Suprapubic skin (tissue), 4 donors: Measurements from ENCODE around the gene EZR. TPM values are rescaled to one million over a fixed set of nuclear protein-coding genes. Genes with fewer than 3 reads are reported as not detected.

ENCODE experiments used
- DNase-seq, 2 donors: peaks; one replicate each; pipeline ENCODE4 v3.0.0-alpha.2; 2019; ENCODE audit warnings: low spot score in 2 of 2
- H3K27ac ChIP-seq: fragments of 200-600 bp; sonication (generic); one replicate; pipeline ENCODE4 v1.5.1; 2019
- H3K27me3 ChIP-seq: fragments of 200-600 bp; sonication (generic); one replicate; pipeline ENCODE4 v1.5.1; 2019
- H3K36me3 ChIP-seq: fragments of 200-600 bp; sonication (generic); one replicate; pipeline ENCODE4 v1.5.1; 2019
- H3K4me1 ChIP-seq: fragments of 200-600 bp; sonication (generic); one replicate; pipeline ENCODE4 v1.5.1; 2019
- H3K4me3 ChIP-seq: fragments of 200-600 bp; sonication (generic); one replicate; pipeline ENCODE4 v1.5.1; 2019; ENCODE audit warnings: mild to moderate bottlenecking
- H3K9me3 ChIP-seq: fragments of 200-600 bp; sonication (generic); one replicate; pipeline ENCODE4 v1.5.1; 2019
- EP300 ChIP-seq: sonication (generic); formaldehyde crosslinking; IDR thresholded peaks from one replicate; pipeline ENCODE4 v1.6.1; 2017; ENCODE audit warnings: antibody characterized with exemption
- POLR2A ChIP-seq, 2 donors: fragments of 450-650 bp; IDR thresholded peaks; one replicate each; pipeline ENCODE4 v1.6.1; 2017; ENCODE audit warnings: antibody characterized with exemption in 2 of 2, mild to moderate bottlenecking in 2 of 2, moderate library complexity in 2 of 2
- POLR2AphosphoS5 ChIP-seq, 3 donors: sonication (generic); formaldehyde crosslinking; IDR thresholded peaks; one replicate each; pipeline ENCODE4 v1.6.1; 2017; ENCODE audit warnings: antibody characterized with exemption in 3 of 3
- WGBS: methylation state at CpG from one replicate; pipeline ENCODE4 v1.1.5; 2018; 5-methylcytosine and 5-hydroxymethylcytosine counted together
- total RNA-seq, 4 donors: library from RNA; depleted of rRNA; stranded (reverse); fragments of >200 nt; gene quantifications; one replicate each; pipeline ENCODE4 v1.1.0, GENCODE V29; 2016
- TF ChIP-seq, protein P1 (sequence below), 2 donors: fragments of 200-600 bp in 1 of 2; fragments of 450-650 bp in 1 of 2; sonication (generic) in 1 of 2; IDR thresholded peaks; one replicate each; pipeline ENCODE4 v1.5.1; 2016 to 2019; ENCODE audit warnings: antibody characterized with exemption in 2 of 2, mild to moderate bottlenecking in 1 of 2, moderate library complexity in 1 of 2

Gene EZR
- total RNA-seq, 4 donors from 2014 or later, result 154 to 394 (median 238) TPM

DNA sequence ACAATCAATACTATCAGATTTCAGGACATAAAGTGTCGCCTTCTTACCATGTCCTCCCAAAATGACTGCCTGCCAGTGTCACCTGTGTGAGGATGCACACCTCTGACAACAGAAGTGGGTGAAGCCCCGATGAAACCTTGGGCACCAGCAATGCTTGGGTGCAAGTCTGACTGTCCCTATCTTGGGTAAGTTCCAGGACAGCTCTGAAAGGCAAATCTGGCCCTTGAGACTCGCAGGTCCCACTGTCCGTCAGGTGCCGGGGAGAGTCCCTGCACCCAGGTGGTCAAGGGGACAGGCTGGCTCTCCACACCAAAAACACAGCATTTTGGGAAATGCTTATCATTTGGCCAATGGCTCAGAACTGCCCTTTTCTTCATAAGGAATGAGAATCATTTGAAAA, 43.3 kb downstream of the EZR start:
- no peak overlapping the region for H3K27ac ChIP-seq
- 96% methylated on average over 5 of the region's 5 CpGs for WGBS
- DNase-seq, result no peak

DNA sequence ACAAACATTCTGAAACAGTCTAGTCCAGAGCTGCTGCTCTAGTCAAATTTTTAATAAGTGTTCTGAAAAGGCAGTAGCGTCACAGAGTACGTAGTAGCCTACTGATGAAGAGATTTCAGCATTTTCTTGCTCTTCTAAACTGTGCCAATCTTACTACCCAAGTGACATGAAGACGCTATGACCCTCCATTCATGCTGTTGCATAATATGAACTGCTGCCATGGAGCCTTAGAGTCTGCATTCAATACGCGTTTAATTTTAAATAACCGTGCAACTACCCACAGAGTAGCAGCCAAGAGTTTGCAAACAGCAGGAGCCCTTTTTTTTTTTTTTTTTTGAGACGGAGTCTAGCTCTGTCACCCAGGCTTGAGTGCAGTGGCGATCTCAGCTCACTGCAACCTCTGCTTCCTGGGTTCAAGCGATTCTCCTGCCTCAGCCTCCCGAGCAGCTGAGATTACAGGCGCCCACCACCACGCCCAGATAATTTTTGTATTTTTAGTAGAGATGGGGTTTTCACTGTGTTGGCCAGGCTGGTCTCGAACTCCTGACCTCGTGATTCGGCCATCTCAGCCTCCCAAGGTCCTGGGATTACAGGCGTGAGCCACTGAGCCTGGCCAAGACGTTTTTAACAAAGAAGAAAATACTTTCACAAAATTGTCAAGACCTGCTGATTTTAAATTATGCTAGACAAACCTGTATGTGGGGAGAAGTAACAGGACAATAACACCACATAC, 44.3 kb downstream of the EZR start:
- H3K4me3 ChIP-seq, result no peak overlapping the region
- H3K9me3 ChIP-seq, result no peaks in the 10 kb centered on the region
- no peak for DNase-seq
- no peak overlapping the region for H3K27ac ChIP-seq
- H3K4me1 ChIP-seq, result peaks cover 30% of the 10 kb centered on the region
- H3K27me3 ChIP-seq, result no peaks in the 10 kb centered on the region
- TF ChIP-seq, protein P1, sequence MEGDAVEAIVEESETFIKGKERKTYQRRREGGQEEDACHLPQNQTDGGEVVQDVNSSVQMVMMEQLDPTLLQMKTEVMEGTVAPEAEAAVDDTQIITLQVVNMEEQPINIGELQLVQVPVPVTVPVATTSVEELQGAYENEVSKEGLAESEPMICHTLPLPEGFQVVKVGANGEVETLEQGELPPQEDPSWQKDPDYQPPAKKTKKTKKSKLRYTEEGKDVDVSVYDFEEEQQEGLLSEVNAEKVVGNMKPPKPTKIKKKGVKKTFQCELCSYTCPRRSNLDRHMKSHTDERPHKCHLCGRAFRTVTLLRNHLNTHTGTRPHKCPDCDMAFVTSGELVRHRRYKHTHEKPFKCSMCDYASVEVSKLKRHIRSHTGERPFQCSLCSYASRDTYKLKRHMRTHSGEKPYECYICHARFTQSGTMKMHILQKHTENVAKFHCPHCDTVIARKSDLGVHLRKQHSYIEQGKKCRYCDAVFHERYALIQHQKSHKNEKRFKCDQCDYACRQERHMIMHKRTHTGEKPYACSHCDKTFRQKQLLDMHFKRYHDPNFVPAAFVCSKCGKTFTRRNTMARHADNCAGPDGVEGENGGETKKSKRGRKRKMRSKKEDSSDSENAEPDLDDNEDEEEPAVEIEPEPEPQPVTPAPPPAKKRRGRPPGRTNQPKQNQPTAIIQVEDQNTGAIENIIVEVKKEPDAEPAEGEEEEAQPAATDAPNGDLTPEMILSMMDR (IDR thresholded peaks at IDR 0.05), result no peak
- TF ChIP-seq POLR2AphosphoS5 (IDR thresholded peaks at IDR 0.05) (no peak), EP300 (no peak), POLR2A (IDR thresholded peaks at IDR 0.05) (no peak)
- peaks cover 58% of the 10 kb centered on the region for H3K36me3 ChIP-seq
- 90% methylated on average over 17 of the region's 17 CpGs for WGBS

More for the DNA sequence above, 43.3 kb downstream of the EZR start:
- Histone ChIP-seq H3K9me3 (no peaks in the 10 kb centered on the region), H3K36me3 (peaks cover 55% of the 10 kb centered on the region), H3K27me3 (no peaks in the 10 kb centered on the region), H3K4me3 (no peak overlapping the region), H3K4me1 (peaks cover 32% of the 10 kb centered on the region)
- TF ChIP-seq POLR2A (IDR thresholded peaks at IDR 0.05) (no peak), EP300 (no peak), POLR2AphosphoS5 (IDR thresholded peaks at IDR 0.05) (no peak)
- TF ChIP-seq, protein P1 (IDR thresholded peaks at IDR 0.05), result no peak

DNA sequence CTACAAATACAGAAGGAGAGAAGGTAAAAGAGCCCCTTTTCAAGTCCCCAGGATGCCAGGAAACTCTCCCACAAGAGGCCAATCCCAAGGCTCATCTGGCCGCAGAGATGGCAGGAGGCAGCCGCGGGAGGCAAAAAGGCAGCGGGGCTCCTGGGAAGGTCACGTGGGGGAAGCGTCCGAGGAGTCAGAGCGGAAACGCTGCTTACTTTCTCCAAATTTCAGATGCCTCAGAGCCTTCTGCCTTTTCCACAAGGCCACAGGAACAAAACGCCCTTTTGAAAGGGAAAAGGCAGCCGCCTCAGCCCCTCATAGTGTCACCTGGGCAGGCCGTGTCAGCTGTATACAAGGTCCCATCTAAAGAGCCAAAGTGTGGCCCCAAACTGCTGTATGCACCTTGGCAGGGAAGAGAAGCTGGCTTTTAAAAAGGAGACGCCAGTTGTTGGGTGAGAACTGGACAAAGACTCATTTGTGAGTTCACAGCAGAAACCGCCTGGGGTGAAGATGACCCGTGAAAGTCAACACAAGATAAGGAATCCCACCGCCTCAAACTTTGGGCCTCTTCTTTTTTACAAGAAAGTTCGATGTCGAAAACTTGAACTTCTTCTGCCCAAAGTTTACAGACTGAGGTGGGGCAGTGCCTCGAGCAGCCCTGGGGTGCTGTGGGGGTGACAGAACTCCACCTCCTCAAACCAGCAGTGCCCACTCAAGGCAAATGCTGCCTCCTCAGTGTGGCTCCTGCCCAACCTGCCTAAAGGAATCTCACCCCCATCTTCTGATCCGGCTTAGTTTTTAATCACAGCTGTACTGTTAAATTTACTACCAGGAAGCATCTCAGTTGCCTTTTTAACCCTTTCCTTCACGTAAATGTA, 45.4 kb downstream of the EZR start:
- 83% methylated on average over 21 of the region's 21 CpGs for WGBS
- peak overlapping the region; percentile 76 for H3K27ac ChIP-seq

DNA sequence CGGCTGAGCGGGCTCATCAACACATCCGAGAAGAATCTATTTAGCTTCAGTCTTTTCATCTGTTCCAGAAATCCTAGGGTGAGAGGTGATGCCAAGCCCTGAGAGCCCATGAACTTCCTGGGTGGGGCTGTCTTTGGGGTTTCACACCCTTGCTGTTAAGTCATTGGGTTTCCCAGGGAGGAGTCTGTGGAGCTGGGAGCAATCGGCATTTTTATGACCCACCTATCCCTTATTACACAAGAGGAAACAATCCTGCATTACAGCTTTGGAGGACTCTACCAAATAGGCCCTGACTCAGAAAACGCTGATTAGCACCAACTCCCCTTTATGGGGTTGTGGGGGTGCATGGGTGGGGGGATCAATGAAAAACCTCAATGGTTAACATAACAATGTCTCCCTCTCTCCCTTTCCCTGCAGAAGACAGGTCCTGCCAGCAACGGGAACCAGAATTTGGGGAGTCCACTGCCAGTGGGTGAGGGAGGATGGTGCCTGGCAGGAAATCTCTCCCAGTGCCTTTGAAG, 46.3 kb downstream of the EZR start:
- DNase-seq, result no peak
- Histone ChIP-seq H3K4me3 (no peak overlapping the region), H3K36me3 (peaks cover 73% of the 10 kb centered on the region), H3K9me3 (no peaks in the 10 kb centered on the region), H3K27me3 (no peaks in the 10 kb centered on the region), H3K4me1 (peaks cover 30% of the 10 kb centered on the region), H3K27ac (peak overlapping the region; percentile 76)
- WGBS, result 45% methylated on average over 6 of the region's 6 CpGs
- TF ChIP-seq POLR2A (IDR thresholded peaks at IDR 0.05) (no peak), POLR2AphosphoS5 (IDR thresholded peaks at IDR 0.05) (no peak), EP300 (no peak)
- TF ChIP-seq, protein P1 (IDR thresholded peaks at IDR 0.05), result no peak

More for the DNA sequence above, 45.4 kb downstream of the EZR start:
- H3K4me1 ChIP-seq, result peaks cover 30% of the 10 kb centered on the region
- no peak for DNase-seq
- H3K4me3 ChIP-seq, result no peak overlapping the region
- H3K27me3 ChIP-seq, result no peaks in the 10 kb centered on the region
- no peaks in the 10 kb centered on the region for H3K9me3 ChIP-seq
- TF ChIP-seq, protein P1 (IDR thresholded peaks at IDR 0.05), result no peak
- no peak for TF ChIP-seq POLR2A (IDR thresholded peaks at IDR 0.05)
- TF ChIP-seq EP300, result no peak
- TF ChIP-seq POLR2AphosphoS5 (IDR thresholded peaks at IDR 0.05), result no peak
- peaks cover 69% of the 10 kb centered on the region for H3K36me3 ChIP-seq

DNA sequence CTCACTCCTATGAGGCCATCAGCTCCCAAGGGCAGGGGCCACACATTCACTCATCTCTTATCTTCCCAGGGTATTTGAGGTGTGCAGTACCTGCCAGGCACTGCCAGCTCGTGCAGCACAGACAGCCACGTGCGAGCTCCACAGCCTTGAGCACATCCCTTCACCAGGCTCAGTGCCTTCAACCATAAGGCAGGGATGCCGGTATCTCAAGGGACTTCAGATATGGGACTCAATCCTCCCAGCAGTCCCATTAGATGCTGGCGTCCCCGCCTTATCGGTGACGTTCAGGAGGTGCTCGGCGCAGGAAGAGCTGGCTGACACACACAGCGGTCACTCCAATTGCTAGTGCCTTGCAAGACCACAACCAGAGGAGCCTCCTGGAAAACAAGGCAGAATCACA, 47.0 kb downstream of the EZR start:
- peaks cover 30% of the 10 kb centered on the region for H3K4me1 ChIP-seq
- no peaks in the 10 kb centered on the region for H3K9me3 ChIP-seq
- peaks cover 77% of the 10 kb centered on the region for H3K36me3 ChIP-seq
- H3K27ac ChIP-seq, result peak overlapping the region; percentile 76
- no peak for TF ChIP-seq POLR2AphosphoS5 (IDR thresholded peaks at IDR 0.05)
- 66% methylated on average over 10 of the region's 11 CpGs for WGBS
- H3K4me3 ChIP-seq, result no peak overlapping the region
- no peaks in the 10 kb centered on the region for H3K27me3 ChIP-seq
- no peak for DNase-seq
